ENCODE measurements around the gene GRIN2A.

Gene GRIN2A

GRCh38 chr16:10128397-10129258, 53.6 kb downstream of the GRIN2A start:
- no peak for DNase-seq

- DNase-seq = no peak
Measured at GRCh38 chr16:10126686-10127085, 55.5 kb downstream of the GRIN2A start.

- no peak for DNase-seq
Measured at GRCh38 chr16:10123141-10123540, 59.1 kb downstream of the GRIN2A start.

DNA sequence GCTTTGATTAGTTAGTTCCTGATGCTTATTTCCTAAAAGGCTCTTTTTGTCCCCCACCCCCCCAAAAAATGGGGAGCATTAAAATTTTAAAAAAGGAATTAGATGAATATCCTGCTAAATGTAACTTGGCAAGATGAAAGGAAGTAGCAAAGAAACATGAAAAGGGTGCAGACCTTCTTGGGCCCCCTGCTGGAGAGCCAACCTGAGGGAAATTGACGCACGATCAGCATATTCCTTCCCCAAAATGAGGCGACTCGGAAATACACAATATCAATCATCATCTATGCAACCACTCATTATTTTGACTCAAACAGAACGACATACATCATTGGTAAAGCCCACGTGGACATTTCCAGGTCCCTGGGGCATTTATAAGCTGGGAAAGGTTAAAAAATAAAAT, 59.7 kb downstream of the GRIN2A start:
- DNase-seq = no peak

- no peak for DNase-seq
Measured at GRCh38 chr16:10121897-10122425, 60.3 kb downstream of the GRIN2A start.

GRCh38 chr16:10121491-10121890, 60.7 kb downstream of the GRIN2A start:
- no peak for DNase-seq

- no peak for DNase-seq
Measured at GRCh38 chr16:10120953-10121352, 61.3 kb downstream of the GRIN2A start.

DNA sequence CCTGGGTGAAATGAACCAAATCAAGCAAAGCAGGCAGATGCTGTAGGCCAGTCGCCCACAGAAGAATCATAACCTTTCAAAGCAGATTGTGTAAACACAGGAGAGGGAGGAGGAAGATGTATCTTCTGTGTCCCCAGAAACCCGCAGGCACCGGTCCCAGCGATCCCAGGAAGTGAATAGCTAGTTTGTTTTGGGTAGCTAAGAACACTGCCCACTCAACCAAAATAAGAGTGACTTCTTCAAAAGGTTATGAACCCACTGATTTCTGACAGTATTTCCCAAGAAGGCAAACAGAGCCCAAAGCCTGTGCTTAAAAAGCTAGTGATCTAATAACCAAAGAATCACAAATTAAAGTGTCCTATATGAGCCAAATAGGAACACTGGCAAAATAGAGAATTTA, 67.8 kb downstream of the GRIN2A start:
- no peak for DNase-seq

- DNase-seq = no peak
Measured at GRCh38 chr16:10113248-10113647, 69.0 kb downstream of the GRIN2A start.

DNA sequence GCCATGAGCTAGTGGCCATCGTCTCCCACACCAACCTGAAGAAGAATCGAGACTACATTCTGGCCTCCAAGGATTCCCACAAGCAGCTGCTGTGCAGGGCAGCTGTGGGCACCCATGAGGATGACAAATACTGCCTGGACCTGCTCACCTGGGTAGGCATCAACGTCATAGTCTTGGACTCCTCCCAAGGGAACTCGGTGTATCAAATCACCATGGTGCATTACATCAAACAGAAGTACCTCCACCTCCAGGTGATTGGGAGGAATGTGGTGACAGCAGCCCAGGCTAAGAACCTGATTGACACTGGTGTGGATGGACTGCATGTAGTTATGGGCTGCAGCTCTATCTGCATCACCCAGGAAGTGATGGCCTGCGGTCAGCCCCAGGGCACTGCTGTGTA, 70.2 kb downstream of the GRIN2A start:
- DNase-seq = no peak

DNA sequence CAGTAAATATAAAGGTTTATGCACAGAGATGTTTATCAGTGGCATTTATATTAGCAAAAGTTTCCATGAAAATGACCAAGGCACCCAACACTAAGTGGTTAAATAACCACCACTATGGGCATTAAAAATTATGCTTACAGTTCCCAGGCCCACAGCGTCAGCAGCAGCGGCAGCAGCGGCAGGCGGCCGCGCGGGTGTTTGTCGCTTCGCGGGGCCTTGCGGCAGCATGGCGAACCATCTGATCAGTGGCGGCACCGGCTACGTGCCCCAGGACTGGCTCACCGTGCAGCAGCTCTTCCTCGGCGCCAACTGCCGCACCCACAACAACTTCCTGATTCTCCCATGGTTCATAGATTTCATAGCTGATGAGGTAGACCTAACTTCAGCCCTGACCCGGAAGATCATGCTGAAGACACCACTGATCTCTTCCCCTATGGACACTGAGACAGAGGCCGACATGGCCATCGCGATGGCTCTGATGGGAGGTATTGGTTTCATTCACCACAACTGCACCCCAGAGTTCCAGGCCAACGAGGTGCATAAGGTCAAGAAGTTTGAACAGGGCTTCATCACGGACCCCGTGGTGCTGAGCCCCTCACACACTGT, 71.0 kb downstream of the GRIN2A start:
- no peak for DNase-seq

- DNase-seq = no peak
Measured at GRCh38 chr16:10110552-10110951, 71.7 kb downstream of the GRIN2A start.

DNA sequence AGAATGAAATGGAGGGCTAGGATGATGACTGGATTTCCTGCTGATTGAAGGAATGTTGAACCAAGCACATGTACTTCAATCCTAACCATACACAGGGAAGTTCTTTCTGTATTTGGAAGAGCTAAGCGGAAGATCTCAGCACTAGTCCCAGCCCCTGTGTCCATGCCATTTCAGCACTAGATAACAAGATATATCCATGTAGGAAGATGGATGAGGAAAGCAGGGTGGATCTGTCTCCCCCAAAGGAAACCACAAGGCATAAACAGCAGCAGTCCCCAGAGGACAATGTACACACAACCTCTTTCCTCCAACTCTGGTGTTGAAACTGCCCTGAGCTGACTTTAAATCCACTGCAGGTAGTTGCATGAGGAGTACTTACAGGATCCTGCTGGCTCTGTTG, 75.1 kb downstream of the GRIN2A start:
- DNase-seq = no peak

- no peak for DNase-seq
Measured at GRCh38 chr16:10103700-10104099, 78.5 kb downstream of the GRIN2A start.

GRCh38 chr16:10103118-10103517, 79.1 kb downstream of the GRIN2A start:
- DNase-seq = no peak

GRCh38 chr16:10100829-10101228, 81.4 kb downstream of the GRIN2A start:
- DNase-seq = no peak

- no peak for DNase-seq
Measured at GRCh38 chr16:10098991-10099390, 83.2 kb downstream of the GRIN2A start.

- no peak for DNase-seq
Measured at GRCh38 chr16:10097271-10097670, 85.0 kb downstream of the GRIN2A start.

DNA sequence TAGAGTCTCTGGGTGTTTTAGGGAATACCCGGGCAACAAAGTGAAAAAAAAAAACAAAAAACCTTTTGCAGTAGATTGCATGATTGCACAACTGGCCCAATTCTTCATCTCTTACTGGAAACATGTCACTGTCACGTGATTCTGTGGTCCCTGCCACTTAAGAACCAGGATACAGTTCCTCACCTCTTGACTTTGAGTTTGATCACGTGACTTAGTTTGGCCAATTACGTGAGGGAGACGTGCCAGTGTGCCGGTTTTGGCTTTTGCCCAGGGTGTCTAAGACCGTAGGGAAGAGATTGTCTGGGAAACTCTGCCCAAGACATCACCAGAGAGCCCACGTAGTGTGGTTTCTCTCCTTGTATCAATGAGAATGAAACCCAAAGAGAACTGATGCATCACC, 88.7 kb downstream of the GRIN2A start:
- DNase-seq = no peak

- DNase-seq = no peak
Measured at GRCh38 chr16:10090816-10091215, 91.4 kb downstream of the GRIN2A start.

DNA sequence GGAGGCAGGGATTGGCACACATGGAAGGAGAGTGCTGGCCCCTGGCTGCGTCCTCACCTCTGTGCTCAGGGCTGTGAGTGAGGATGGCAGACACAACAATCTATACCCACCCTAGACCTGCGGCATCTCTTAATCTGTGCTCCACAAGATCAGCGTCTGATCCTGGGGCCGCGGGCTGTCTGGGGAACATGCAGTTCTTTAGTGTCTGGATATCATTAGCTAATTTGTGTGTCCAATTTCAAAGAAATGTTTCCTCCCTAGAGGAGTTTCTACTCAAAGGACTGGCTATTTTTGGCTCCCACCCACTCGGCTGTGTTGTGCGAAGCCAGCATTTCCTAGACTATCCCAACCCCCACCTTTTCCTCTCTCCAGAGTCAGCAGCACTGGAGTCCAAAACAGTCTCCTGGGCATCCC, 93.8 kb downstream of the GRIN2A start:
- DNase-seq = no peak

DNA sequence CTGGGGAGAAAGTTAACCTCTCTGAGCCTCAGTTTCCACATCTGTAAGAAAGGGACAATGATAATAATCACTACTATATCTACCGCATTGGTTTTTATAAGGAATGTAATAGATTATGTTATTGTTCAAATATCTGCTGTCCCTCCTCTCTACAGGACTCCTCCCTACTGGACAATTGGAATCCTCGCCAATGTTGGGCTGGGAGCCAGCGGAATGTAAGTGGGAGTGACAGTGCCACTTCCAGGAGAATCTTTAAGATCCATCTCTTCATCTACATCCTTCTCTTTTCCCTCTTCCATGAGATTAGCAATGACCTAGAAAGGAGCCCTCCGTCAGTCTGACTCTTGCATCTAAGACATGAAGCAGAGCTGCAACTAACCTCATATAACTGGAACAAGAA, 95.1 kb downstream of the GRIN2A start:
- DNase-seq = no peak

DNA sequence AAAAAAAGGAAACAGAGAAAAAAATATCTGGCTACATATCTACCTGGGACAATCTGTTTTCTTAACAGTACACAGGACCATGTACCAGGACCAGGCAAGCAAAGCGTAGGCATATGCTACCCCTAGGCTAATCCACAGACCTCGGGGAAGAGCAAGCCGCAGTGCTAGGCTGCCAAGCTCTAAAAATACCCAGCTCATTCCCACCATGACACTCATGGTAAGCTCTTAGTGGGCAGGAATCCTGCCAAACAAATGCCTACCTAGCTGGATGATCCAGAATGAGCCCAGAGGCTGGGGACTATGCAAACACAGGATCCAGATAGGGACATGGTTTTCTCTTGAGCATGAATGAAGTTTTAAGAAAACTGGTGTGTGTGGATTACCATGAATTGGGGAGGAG, 95.6 kb downstream of the GRIN2A start:
- no peak for DNase-seq

- DNase-seq = no peak
Measured at GRCh38 chr16:10085078-10085798, 97.0 kb downstream of the GRIN2A start.

All from CD4-positive, alpha-beta T cell treated with Interleukin-4 for 1 hour (primary cell).